SU-DHL-6 (cell line): Measurements from ENCODE around the gene INPP5A.

Source experiments
- H2AFZ ChIP-seq: fragments of 200-600 bp; sonication (generic); 2 replicates; pipeline ENCODE4 v1.6.1; 2014; ENCODE audit warnings: low read depth, mild to moderate bottlenecking, moderate library complexity, mixed read lengths, antibody characterized with exemption, low read length; ENCODE audit not compliant: severe bottlenecking
- H3F3A ChIP-seq: fragments of 200-600 bp; shearing (Covaris generic); 2 replicates; pipeline ENCODE4 v1.6.0; 2016; ENCODE audit warnings: antibody characterized with exemption, mild to moderate bottlenecking; ENCODE audit not compliant: insufficient read depth
- H3K27ac ChIP-seq: fragments of 200-600 bp; sonication (generic); 2 replicates; pipeline ENCODE4 v1.5.1; 2016; ENCODE audit warnings: low read depth, mild to moderate bottlenecking, low read length, moderate library complexity, mixed read lengths
- H3K27me3 ChIP-seq: fragments of 200-600 bp; sonication (generic), shearing (Covaris generic); 2 replicates; pipeline ENCODE4 v1.6.0; 2014; ENCODE audit warnings: mild to moderate bottlenecking, low read length
- H3K36me3 ChIP-seq: fragments of 200-600 bp; sonication (generic); 2 replicates; pipeline ENCODE4 v1.6.1; 2014; ENCODE audit warnings: mild to moderate bottlenecking, low read length, mixed read lengths
- H3K4me2 ChIP-seq: fragments of 300-600, 200-600 bp; shearing (Covaris generic), sonication (generic); 2 replicates; pipeline ENCODE4 v1.6.0; 2014; ENCODE audit warnings: low read length, low read depth, mild to moderate bottlenecking; ENCODE audit not compliant: poor library complexity, severe bottlenecking
- H3K4me3 ChIP-seq: fragments of 200-600 bp; sonication (generic); 2 replicates; pipeline ENCODE4 v1.5.1; 2014; ENCODE audit warnings: antibody characterized with exemption, low read length, mild to moderate bottlenecking, mixed read lengths; ENCODE audit not compliant: insufficient read depth, poor library complexity, severe bottlenecking
- H3K79me2 ChIP-seq: fragments of 200-600 bp; sonication (generic); 2 replicates; pipeline ENCODE4 v1.6.1; 2014; ENCODE audit warnings: mild to moderate bottlenecking, low read length, moderate library complexity; ENCODE audit not compliant: insufficient read depth
- H3K9ac ChIP-seq: fragments of 200-600 bp; sonication (generic); 2 replicates; pipeline ENCODE4 v1.7.0; 2014; ENCODE audit warnings: mild to moderate bottlenecking, low read length
- H3K9me2 ChIP-seq: fragments of 200-600 bp; sonication (generic); replicated peaks from 2 replicates; pipeline ENCODE4 v1.6.1; 2014; ENCODE audit warnings: low read length; ENCODE audit not compliant: insufficient read depth
- H3K9me3 ChIP-seq: fragments of 200-600 bp; sonication (generic); 2 replicates; pipeline ENCODE4 v1.6.1; 2014; ENCODE audit warnings: low read length, mixed read lengths; ENCODE audit not compliant: insufficient read depth
- H4K20me1 ChIP-seq: fragments of 200-600 bp; sonication (generic); 2 replicates; pipeline ENCODE4 v1.6.1; 2014; ENCODE audit warnings: low read depth, mild to moderate bottlenecking, antibody characterized with exemption, low read length, moderate library complexity, mixed read lengths
- CTCF ChIP-seq: fragments of 200-600 bp; sonication (generic); IDR thresholded peaks from one replicate; pipeline ENCODE4 v1.5.1; 2017; ENCODE audit warnings: antibody characterized with exemption, mild to moderate bottlenecking, low read length, moderate library complexity; ENCODE audit not compliant: insufficient read depth, poor library complexity, severe bottlenecking
- EZH2phosphoT487 ChIP-seq: fragments of 200-600 bp; sonication (generic), shearing (Covaris generic); conservative IDR thresholded peaks from 2 replicates; pipeline ENCODE4 v1.6.1; 2018; ENCODE audit warnings: mild to moderate bottlenecking, antibody characterized with exemption, low read length, moderate library complexity, mixed read lengths

INPP5A gene

GRCh38 chr10:132764108-132764507, 226.5 kb downstream of the INPP5A start:
- no peak for TF ChIP-seq EZH2phosphoT487
- TF ChIP-seq CTCF, result no peak
- H3K4me3 ChIP-seq, result no peak overlapping the region
- no peak overlapping the region for H2AFZ ChIP-seq
- H3F3A ChIP-seq, result no peaks in the 10 kb centered on the region
- no peaks in the 10 kb centered on the region for H3K9me3 ChIP-seq
- H3K9ac ChIP-seq, result no peak overlapping the region
- H3K79me2 ChIP-seq, result no peaks in the 10 kb centered on the region
- H3K36me3 ChIP-seq, result no peaks in the 10 kb centered on the region
- no peak overlapping the region for H3K27ac ChIP-seq
- H3K27me3 ChIP-seq, result no peaks in the 10 kb centered on the region
- no peaks in the 10 kb centered on the region for H3K9me2 ChIP-seq
- no peaks in the 10 kb centered on the region for H4K20me1 ChIP-seq
- no peak overlapping the region for H3K4me2 ChIP-seq

- no peaks in the 10 kb centered on the region for H4K20me1 ChIP-seq
- H2AFZ ChIP-seq, result no peak overlapping the region
- H3K36me3 ChIP-seq, result no peaks in the 10 kb centered on the region
- H3K9ac ChIP-seq, result no peak overlapping the region
- no peaks in the 10 kb centered on the region for H3K79me2 ChIP-seq
- H3K27me3 ChIP-seq, result no peaks in the 10 kb centered on the region
- H3K9me2 ChIP-seq, result no peaks in the 10 kb centered on the region
- no peak overlapping the region for H3K27ac ChIP-seq
- TF ChIP-seq EZH2phosphoT487, result no peak
- no peaks in the 10 kb centered on the region for H3K9me3 ChIP-seq
- no peak overlapping the region for H3K4me3 ChIP-seq
- H3K4me2 ChIP-seq, result no peak overlapping the region
- H3F3A ChIP-seq, result no peaks in the 10 kb centered on the region
Observed at GRCh38 chr10:132765435-132765834, 227.8 kb downstream of the INPP5A start.

GRCh38 chr10:132766291-132766690, 228.7 kb downstream of the INPP5A start:
- H3K4me2 ChIP-seq, result no peak overlapping the region
- H3K4me3 ChIP-seq, result no peak overlapping the region
- no peaks in the 10 kb centered on the region for H3K27me3 ChIP-seq
- no peaks in the 10 kb centered on the region for H3K9me2 ChIP-seq
- H3K36me3 ChIP-seq, result no peaks in the 10 kb centered on the region
- H3K9ac ChIP-seq, result no peak overlapping the region
- H3K9me3 ChIP-seq, result no peaks in the 10 kb centered on the region
- no peaks in the 10 kb centered on the region for H4K20me1 ChIP-seq
- H2AFZ ChIP-seq, result no peak overlapping the region
- no peaks in the 10 kb centered on the region for H3K79me2 ChIP-seq
- H3F3A ChIP-seq, result no peaks in the 10 kb centered on the region
- TF ChIP-seq CTCF, result no peak
- TF ChIP-seq EZH2phosphoT487, result no peak
- no peak overlapping the region for H3K27ac ChIP-seq

- Histone ChIP-seq H3K9ac (no peak overlapping the region), H4K20me1 (no peaks in the 10 kb centered on the region), H3K9me2 (no peaks in the 10 kb centered on the region), H3F3A (no peaks in the 10 kb centered on the region), H3K4me3 (no peak overlapping the region), H3K4me2 (no peak overlapping the region), H2AFZ (no peak overlapping the region), H3K9me3 (no peaks in the 10 kb centered on the region), H3K27me3 (no peaks in the 10 kb centered on the region), H3K79me2 (no peaks in the 10 kb centered on the region), H3K36me3 (no peaks in the 10 kb centered on the region), H3K27ac (no peak overlapping the region)
- TF ChIP-seq CTCF (no peak), EZH2phosphoT487 (no peak)
Observed at GRCh38 chr10:132768346-132769248, 231.0 kb downstream of the INPP5A start.
